Mesodermal cell (in vitro differentiated cells): ENCODE measurements around the gene ASB18. TPM values are rescaled to one million over a fixed set of nuclear protein-coding genes. Genes with fewer than 3 reads are reported as not detected.

Experiments
- H3K27ac ChIP-seq: 2 replicates; pipeline ENCODE4 v1.7.0; 2013; ENCODE audit warnings: mild to moderate bottlenecking, low read depth, low read length, moderate library complexity; ENCODE audit not compliant: severe bottlenecking
- H3K36me3 ChIP-seq: 2 replicates; pipeline ENCODE4 v1.7.1; 2013; ENCODE audit warnings: mild to moderate bottlenecking, low read length, moderate library complexity; ENCODE audit not compliant: control insufficient read depth, insufficient read depth
- H3K4me1 ChIP-seq: one replicate; pipeline ENCODE4 v1.7.1; 2013; ENCODE audit warnings: mild to moderate bottlenecking, low read length; ENCODE audit not compliant: insufficient read depth, control insufficient read depth, poor library complexity, severe bottlenecking
- H3K4me3 ChIP-seq: 2 replicates; pipeline ENCODE4 v1.7.0; 2013; ENCODE audit warnings: low read length, control low read depth, mild to moderate bottlenecking; ENCODE audit not compliant: insufficient read depth, poor library complexity, severe bottlenecking; ENCODE audit errors: extremely low read depth
- H3K9me3 ChIP-seq: 2 replicates; pipeline ENCODE4 v1.7.1; 2013; ENCODE audit warnings: mild to moderate bottlenecking, low read length, moderate library complexity; ENCODE audit not compliant: control insufficient read depth
- WGBS, 2 experiments: methylation state at CpG; one replicate each; pipeline ENCODE4 v1.1.5; 2013; ENCODE audit warnings: missing lambda C conversion rate in 2 of 2; ENCODE audit not compliant: insufficient coverage in 2 of 2; 5-methylcytosine and 5-hydroxymethylcytosine counted together
- polyA plus RNA-seq, 2 experiments: library from polyadenylated mRNA; stranded (reverse); fragments of 50-300 nt; gene quantifications; one replicate each; pipeline ENCODE4 v1.2.3, GENCODE V29; 2013

The ASB18 gene, protein sequence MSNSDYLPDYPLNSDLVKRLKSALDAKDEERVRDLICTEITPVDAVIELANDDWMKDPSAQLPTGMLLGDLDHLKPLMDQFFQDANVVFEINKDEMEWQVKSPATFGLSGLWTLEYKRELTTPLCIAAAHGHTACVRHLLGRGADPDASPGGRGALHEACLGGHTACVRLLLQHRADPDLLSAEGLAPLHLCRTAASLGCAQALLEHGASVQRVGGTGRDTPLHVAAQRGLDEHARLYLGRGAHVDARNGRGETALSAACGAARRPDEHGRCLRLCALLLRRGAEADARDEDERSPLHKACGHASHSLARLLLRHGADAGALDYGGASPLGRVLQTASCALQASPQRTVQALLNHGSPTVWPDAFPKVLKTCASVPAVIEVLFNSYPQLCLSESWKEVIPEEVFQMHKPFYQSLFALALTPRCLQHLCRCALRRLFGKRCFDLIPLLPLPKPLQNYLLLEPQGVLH
- polyA plus RNA-seq (2013, experiment 1 of 2), result not detected
- polyA plus RNA-seq (2013, experiment 2 of 2), result not detected

DNA sequence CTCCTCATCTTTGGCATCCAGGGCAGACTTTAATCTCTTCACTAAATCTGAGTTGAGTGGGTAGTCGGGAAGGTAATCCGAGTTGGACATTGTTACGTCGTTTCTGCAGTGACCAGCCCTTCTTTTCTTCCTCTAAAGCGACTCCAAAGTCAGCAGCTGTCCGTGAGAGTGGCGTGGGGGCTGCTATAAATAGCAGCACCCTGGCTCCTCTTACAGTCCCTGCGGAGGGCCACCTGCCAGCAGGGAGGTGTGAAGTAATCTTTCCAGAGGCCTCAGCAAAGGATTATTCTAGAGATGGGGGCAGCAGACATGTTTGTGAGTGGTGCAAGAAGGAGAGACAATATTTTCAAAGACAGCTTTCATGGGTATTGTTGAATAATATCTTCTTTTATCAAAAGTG is at the start of gene ASB18:
TSS of gene ASB18 (minus strand) at position 151 of the 400 bp plus-strand sequence. CDS start at position 90, 61 bp downstream.
- WGBS, 2 experiments, result 74 to 83% methylated on average over 5 of the region's 8 CpGs

GRCh38 chr2:236311286-236311685 is 47.1 kb upstream of the ASB18 start:
- WGBS, 2 experiments, result 94 to 95% methylated on average over 2 to 3 of the region's 3 CpGs
- H3K27ac ChIP-seq, result no peak overlapping the region
- H3K4me3 ChIP-seq, result no peak overlapping the region
- H3K36me3 ChIP-seq, result no peaks in the 10 kb centered on the region
- H3K9me3 ChIP-seq, result no peaks in the 10 kb centered on the region
- no peaks in the 10 kb centered on the region for H3K4me1 ChIP-seq

More for the DNA sequence above, at the start of gene ASB18:
- peaks cover 5% of the 10 kb centered on the region for H3K9me3 ChIP-seq
- no peaks in the 10 kb centered on the region for H3K4me1 ChIP-seq
- no peak within 1 kb of the TSS for H3K27ac ChIP-seq
- H3K36me3 ChIP-seq, result no peaks in the 10 kb centered on the region
- H3K4me3 ChIP-seq, result no peak within 1 kb of the TSS

DNA sequence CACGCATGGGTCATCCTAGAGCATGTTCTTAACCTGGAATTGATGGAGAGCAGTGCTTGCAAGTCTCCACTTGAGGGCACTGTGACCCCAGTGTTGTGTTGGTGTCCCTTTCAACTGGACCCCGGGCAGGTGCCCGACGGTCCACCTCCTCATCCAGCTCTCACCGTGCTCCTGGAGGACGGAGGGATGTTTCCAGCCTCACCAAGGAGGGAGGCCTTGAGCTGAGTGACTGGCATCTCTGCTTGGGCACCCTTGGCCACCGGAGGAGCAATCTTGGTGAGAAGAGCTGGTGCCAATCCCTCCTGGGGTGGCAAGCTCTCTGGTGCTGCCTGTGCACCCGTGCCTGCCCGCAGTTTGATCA is 45.4 kb upstream of the ASB18 start:
- H3K27ac ChIP-seq, result no peak overlapping the region
- no peak overlapping the region for H3K4me3 ChIP-seq
- H3K9me3 ChIP-seq, result no peaks in the 10 kb centered on the region
- no peaks in the 10 kb centered on the region for H3K4me1 ChIP-seq
- WGBS, 2 experiments, result 8 to 39% methylated on average over 2 to 7 of the region's 9 CpGs
- no peaks in the 10 kb centered on the region for H3K36me3 ChIP-seq

- H3K9me3 ChIP-seq, result no peaks in the 10 kb centered on the region
- 77 to 90% methylated on average over 12 to 16 of the region's 19 CpGs for WGBS, 2 experiments
- H3K27ac ChIP-seq, result no peak overlapping the region
- no peak overlapping the region for H3K4me3 ChIP-seq
- no peaks in the 10 kb centered on the region for H3K4me1 ChIP-seq
- H3K36me3 ChIP-seq, result no peaks in the 10 kb centered on the region
Measured at GRCh38 chr2:236308855-236309668, 44.9 kb upstream of the ASB18 start.

DNA sequence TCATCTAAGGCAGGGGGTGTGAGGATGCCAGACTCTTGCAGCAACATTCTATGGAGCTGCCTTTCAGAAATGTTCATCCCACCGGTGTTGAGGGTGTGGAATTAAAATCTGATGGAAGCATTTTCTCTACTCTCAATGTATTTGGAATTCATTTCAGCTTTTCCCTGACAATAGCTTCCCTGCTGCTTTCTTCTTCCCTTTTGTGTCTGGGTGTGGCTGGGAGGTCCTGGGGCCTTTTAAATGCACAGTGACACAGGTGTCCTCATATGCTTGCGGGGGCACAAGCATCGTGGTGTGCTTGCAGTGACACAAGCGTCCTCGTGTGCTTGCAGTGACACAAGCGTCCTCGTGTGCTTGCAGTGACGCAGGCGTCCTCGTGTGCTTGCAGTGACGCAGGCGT is 43.4 kb upstream of the ASB18 start:
- WGBS, 2 experiments, result 64 to 72% methylated on average over 7 to 11 of the region's 12 CpGs
- H3K4me1 ChIP-seq, result no peaks in the 10 kb centered on the region
- H3K27ac ChIP-seq, result no peak overlapping the region
- no peak overlapping the region for H3K4me3 ChIP-seq
- no peaks in the 10 kb centered on the region for H3K9me3 ChIP-seq
- no peaks in the 10 kb centered on the region for H3K36me3 ChIP-seq

- 71 to 72% methylated on average over 6 to 9 of the region's 13 CpGs for WGBS, 2 experiments
- H3K27ac ChIP-seq, result no peak overlapping the region
- no peak overlapping the region for H3K4me3 ChIP-seq
Measured at GRCh38 chr2:236306825-236307540, 42.8 kb upstream of the ASB18 start.

GRCh38 chr2:236305964-236306605 is 41.9 kb upstream of the ASB18 start:
- Histone ChIP-seq H3K4me3 (no peak overlapping the region), H3K9me3 (no peaks in the 10 kb centered on the region), H3K4me1 (no peaks in the 10 kb centered on the region), H3K36me3 (no peaks in the 10 kb centered on the region), H3K27ac (no peak overlapping the region)
- 72 to 74% methylated on average over 3 to 5 of the region's 6 CpGs for WGBS, 2 experiments

More at GRCh38 chr2:236306825-236307540, 42.8 kb upstream of the ASB18 start:
- Histone ChIP-seq H3K9me3 (no peaks in the 10 kb centered on the region), H3K4me1 (no peaks in the 10 kb centered on the region), H3K36me3 (no peaks in the 10 kb centered on the region)

- no peak overlapping the region for H3K4me3 ChIP-seq
- H3K36me3 ChIP-seq, result no peaks in the 10 kb centered on the region
- no peaks in the 10 kb centered on the region for H3K4me1 ChIP-seq
- WGBS, 2 experiments, result 89 to 96% methylated on average over 10 of the region's 10 CpGs
- no peaks in the 10 kb centered on the region for H3K9me3 ChIP-seq
- no peak overlapping the region for H3K27ac ChIP-seq
Measured at GRCh38 chr2:236305531-236305930, 41.3 kb upstream of the ASB18 start.

- no peaks in the 10 kb centered on the region for H3K9me3 ChIP-seq
- H3K4me1 ChIP-seq, result no peaks in the 10 kb centered on the region
- no peak overlapping the region for H3K27ac ChIP-seq
- WGBS, 2 experiments, result 85 to 100% methylated on average over 2 of the region's 2 CpGs
- H3K4me3 ChIP-seq, result no peak overlapping the region
- H3K36me3 ChIP-seq, result no peaks in the 10 kb centered on the region
Measured at GRCh38 chr2:236303935-236304334, 39.7 kb upstream of the ASB18 start.

GRCh38 chr2:236302555-236302954 is 38.3 kb upstream of the ASB18 start:
- no peaks in the 10 kb centered on the region for H3K4me1 ChIP-seq
- no peaks in the 10 kb centered on the region for H3K36me3 ChIP-seq
- no peak overlapping the region for H3K4me3 ChIP-seq
- 93 to 94% methylated on average over 5 of the region's 6 CpGs for WGBS, 2 experiments
- no peaks in the 10 kb centered on the region for H3K9me3 ChIP-seq
- H3K27ac ChIP-seq, result no peak overlapping the region
